ENCODE measurements around the gene RAB11A. TPM values are rescaled to one million over a fixed set of nuclear protein-coding genes. Genes with fewer than 3 reads are reported as not detected.

Gene RAB11A
- total and polyA plus RNA-seq, 9 of the 15 experiments (the other 6 are each of a cell fraction or from before 2014, with no cell fraction given), result 129 to 369 (median 245) TPM

- TF ChIP-seq RCOR1 (IDR thresholded peaks at IDR 0.05; ENCODE audit: borderline replicate concordance in 1 of 2, low read depth in 2 of 2, low read length in 2 of 2), result 0 out of 4 replicates have a peak, but pooled peaks of 1 of the 2 experiments have one; percentile 30
- no peak for TF ChIP-seq PRPF4 (IDR thresholded peaks at IDR 0.05; ENCODE audit: insufficient read depth, low read depth, low read length, poor library complexity, severe bottlenecking)
- peak; percentile 98; the same call in 1 of the 2 replicates for TF ChIP-seq BRD4 (IDR thresholded peaks at IDR 0.05)
- no peak for TF ChIP-seq FOS (IDR thresholded peaks at IDR 0.05; ENCODE audit: extremely low read depth, insufficient read length)
- no peak for TF ChIP-seq CGGBP1 (CRISPR knock-in tag; IDR thresholded peaks at IDR 0.05)
- no peak for TF ChIP-seq ZEB2 (IDR thresholded peaks at IDR 0.05)
- no peak for TF ChIP-seq DACH1 (IDR thresholded peaks at IDR 0.05; ENCODE audit: partially characterized antibody)
- TF ChIP-seq CEBPB (tag; IDR thresholded peaks at IDR 0.05), result no peak
- no peak for TF ChIP-seq ELK3 (CRISPR knock-in tag; IDR thresholded peaks at IDR 0.05)
- no peak for TF ChIP-seq ZNF583 (CRISPR knock-in tag; IDR thresholded peaks at IDR 0.05)
- TF ChIP-seq ADNP (tag; IDR thresholded peaks at IDR 0.05), result no peak
- peak in 1 of 2 experiments; percentile 39; a peak in 2 of 4 replicates for TF ChIP-seq RAD21 (CRISPR knock-in tag; conservative IDR thresholded peaks at IDR 0.05 in 1 of 2, IDR thresholded peaks at IDR 0.05 in 1 of 2)
- no peak for TF ChIP-seq MYNN (IDR thresholded peaks at IDR 0.05)
- TF ChIP-seq MYNN (CRISPR knock-in tag; IDR thresholded peaks at IDR 0.05), result no peak
- no peak for TF ChIP-seq MCM2 (IDR thresholded peaks at IDR 0.05; ENCODE audit: low read depth)
- TF ChIP-seq ETV5 (CRISPR knock-in tag; IDR thresholded peaks at IDR 0.05; ENCODE audit: low read depth), result peak; percentile 82
- no peak; the same call in 1 of the 2 replicates for TF ChIP-seq ATF4 (CRISPR knock-in tag; IDR thresholded peaks at IDR 0.05)
- TF ChIP-seq E2F3 (CRISPR knock-in tag; IDR thresholded peaks at IDR 0.05), result peak; percentile 87; the same call in 1 of the 2 replicates
- peak; percentile 81 for TF ChIP-seq ZBTB7A (IDR thresholded peaks at IDR 0.05; ENCODE audit: borderline replicate concordance, control insufficient read depth, low read depth, low read length)
- peak; percentile 41 for TF ChIP-seq NELFE (IDR thresholded peaks at IDR 0.05; ENCODE audit: insufficient read depth, insufficient read length)
- no peak for TF ChIP-seq GTF3C2 (IDR thresholded peaks at IDR 0.05; ENCODE audit: borderline replicate concordance, extremely low read depth, insufficient read length)
- TF ChIP-seq DLX4 (CRISPR knock-in tag; IDR thresholded peaks at IDR 0.05), result no peak
- peak; percentile 96 to 99 for TF ChIP-seq MAZ (CRISPR knock-in tag; conservative IDR thresholded peaks at IDR 0.05 in 1 of 2, IDR thresholded peaks at IDR 0.05 in 1 of 2)
These were observed at the start of gene RAB11A (continued) for GRCh38 chr15:65869126-65869953.

Measured in K562 (cell line).